Activated CD8-positive, alpha-beta memory T cell treated with anti-CD3 and anti-CD28 coated beads for 36 hours (primary cell): Measurements from ENCODE around the gene NUDT17. TPM values are rescaled to one million over a fixed set of nuclear protein-coding genes. Genes with fewer than 3 reads are reported as not detected.

Experiments
- total RNA-seq, 2 experiments: library from RNA; stranded (reverse); gene quantifications; one replicate each; pipeline ENCODE4 v1.2.3, GENCODE V29; 2021

Gene NUDT17
- total RNA-seq, 2 experiments from 2014 or later, result 2.6 to 2.9 TPM

Other genes starting within 250 kb of the NUDT17 start
- 10 to 100 TPM; 29.5 to 30.8 TPM for gene GPR89A, start 237.6 kb upstream of the NUDT17 start, total RNA-seq
- under 1 TPM in 1 of 2 experiments, not detected in 1; 0.21 TPM for gene PDZK1, start 138.3 kb upstream of the NUDT17 start, total RNA-seq
- 10 to 100 TPM; 49.0 to 57.8 TPM for gene CD160, start 126.1 kb upstream of the NUDT17 start, total RNA-seq
- 10 to 100 TPM; 16.3 to 16.4 TPM for gene RNF115, start 21.5 kb upstream of the NUDT17 start, total RNA-seq
- 10 to 100 TPM; 55.8 to 56.3 TPM for gene POLR3C, start 21.4 kb upstream of the NUDT17 start, total RNA-seq
- gene PIAS3, start 13.5 kb downstream of the NUDT17 start, total RNA-seq, result 10 to 100 TPM; 17.6 to 17.7 TPM
- 1 to 10 TPM in 1 of 2 experiments, under 1 TPM in 1; 0.82 to 1.2 TPM for gene ANKRD35, start 40.2 kb downstream of the NUDT17 start, total RNA-seq
- 1 to 10 TPM; 2.4 to 2.8 TPM for gene ITGA10, start 64.4 kb downstream of the NUDT17 start, total RNA-seq
- gene PEX11B, start 73.1 kb downstream of the NUDT17 start, total RNA-seq, result 10 to 100 TPM; 33.6 to 34.0 TPM
- 100 to 1,000 TPM; 375 to 376 TPM for gene RBM8A, start 81.9 kb downstream of the NUDT17 start, total RNA-seq
- 10 to 100 TPM; 38.1 to 39.3 TPM for gene LIX1L, start 112.4 kb downstream of the NUDT17 start, total RNA-seq
- gene ANKRD34A, start 118.9 kb downstream of the NUDT17 start, total RNA-seq, result 10 to 100 TPM in 1 of 2 experiments, 1 to 10 TPM in 1; 10.0 to 13.2 TPM
- gene POLR3GL, start 119.1 kb downstream of the NUDT17 start, total RNA-seq, result 10 to 100 TPM; 18.1 to 21.9 TPM
- gene TXNIP, start 150.9 kb downstream of the NUDT17 start, total RNA-seq, result 10 to 100 TPM; 62.1 to 62.8 TPM
- gene HJV, start 176.1 kb downstream of the NUDT17 start, total RNA-seq, result not detected